Keratinocyte (primary cell): Measurements from ENCODE around the gene REXO1. TPM values are rescaled to one million over a fixed set of nuclear protein-coding genes. Genes with fewer than 3 reads are reported as not detected.

Experiments used
- DNase-seq: peaks from one replicate; pipeline ENCODE4 v3.0.0-alpha.2; 2011; ENCODE audit warnings: low read depth, missing footprints, low spot score
- FAIRE-seq: peaks from 2 replicates; lab custom pipeline; 2011; peaks lifted over from hg19 to GRCh38; lab: Jason Lieb, UNC
- H2AFZ ChIP-seq: 2 replicates; pipeline ENCODE4 v1.6.0; 2012; ENCODE audit warnings: low read length, control low read depth, inconsistent platforms; ENCODE audit not compliant: control insufficient read depth
- H3K27ac ChIP-seq: 2 replicates; pipeline ENCODE4 v1.5.1; 2011; ENCODE audit warnings: low read length; ENCODE audit not compliant: control insufficient read depth, insufficient read depth
- H3K27me3 ChIP-seq: 3 replicates; pipeline ENCODE4 v1.6.0; 2011; ENCODE audit warnings: low read length; ENCODE audit not compliant: control insufficient read depth, insufficient read depth; ENCODE audit errors: extremely low read depth
- H3K36me3 ChIP-seq, 2 experiments: 2 replicates in 1 of 2; 3 replicates in 1 of 2; pipeline ENCODE4 v1.5.1; 2011; ENCODE audit warnings: low read length in 2 of 2, mild to moderate bottlenecking in 1 of 2; ENCODE audit not compliant: control insufficient read depth in 2 of 2, insufficient read depth in 2 of 2; ENCODE audit errors: extremely low read depth in 1 of 2
- H3K4me1 ChIP-seq: 3 replicates; pipeline ENCODE4 v1.5.1; 2011; ENCODE audit warnings: low read length; ENCODE audit not compliant: control insufficient read depth, insufficient read depth; ENCODE audit errors: extremely low read depth
- H3K4me2 ChIP-seq: 3 replicates; pipeline ENCODE4 v1.6.0; 2011; ENCODE audit warnings: low read depth, low read length; ENCODE audit not compliant: control insufficient read depth, insufficient read depth; ENCODE audit errors: extremely low read depth
- H3K4me3 ChIP-seq, 3 experiments: fragments of 200-600 bp in 1 of 3; sonication (generic) in 1 of 3; 2 replicates in 2 of 3; 3 replicates in 1 of 3; pipeline ENCODE4 v1.5.1; 2011 to 2016; ENCODE audit warnings: low read length in 3 of 3, mild to moderate bottlenecking in 3 of 3, control low read depth in 2 of 3, inconsistent platforms in 1 of 3, low read depth in 1 of 3, mixed read lengths in 1 of 3, mixed run types in 1 of 3, moderate library complexity in 1 of 3; ENCODE audit not compliant: control insufficient read depth in 2 of 3, insufficient read depth in 2 of 3; ENCODE audit errors: extremely low read depth in 1 of 3
- H3K79me2 ChIP-seq: 2 replicates; pipeline ENCODE4 v1.6.0; 2012; ENCODE audit warnings: low read length; ENCODE audit not compliant: control insufficient read depth, insufficient read depth
- H3K9ac ChIP-seq: 3 replicates; pipeline ENCODE4 v1.6.0; 2011; ENCODE audit warnings: low read length; ENCODE audit not compliant: control insufficient read depth, insufficient read depth; ENCODE audit errors: extremely low read depth
- H3K9me1 ChIP-seq: 3 replicates; pipeline ENCODE4 v1.6.0; 2011; ENCODE audit warnings: low read length; ENCODE audit not compliant: control insufficient read depth, insufficient read depth; ENCODE audit errors: extremely low read depth
- H3K9me3 ChIP-seq: 2 replicates; pipeline ENCODE4 v1.5.1; 2012; ENCODE audit warnings: low read depth, low read length; ENCODE audit not compliant: control insufficient read depth
- H4K20me1 ChIP-seq: 3 replicates; pipeline ENCODE4 v1.6.0; 2011; ENCODE audit warnings: low read length; ENCODE audit not compliant: control insufficient read depth, insufficient read depth; ENCODE audit errors: extremely low read depth
- EZH2 ChIP-seq: IDR thresholded peaks from one replicate; pipeline ENCODE4 v1.6.1; 2012; ENCODE audit warnings: inconsistent platforms, mild to moderate bottlenecking, low read length, moderate library complexity
- dilution Hi-C: fragments of 300-500 bp; cut with MboI; formaldehyde crosslinking; loops from one replicate; pipeline ENCODE4 v1.7.0; 2020; ENCODE audit warnings: low sequenced_read_pairs; ENCODE audit not compliant: extremely low pct_ligation_motif_present
- polyA plus RNA-seq, 5 experiments: library from polyadenylated mRNA; depleted of rRNA in 3 of 5; stranded (reverse) in 3 of 5; stranded (forward) in 1 of 5; unstranded in 1 of 5; fragments of >200 nt; gene quantifications; 1 replicate in 1 of 5; 2 replicates in 3 of 5; 3 replicates in 1 of 5; pipeline versions ENCODE4 v1.2.1 to v1.2.3, GENCODE V29; 2011 to 2012; ENCODE audit warnings: missing spikeins in 2 of 5, low read depth in 1 of 5, low replicate concordance in 1 of 5
- TF ChIP-seq, protein P1 (sequence below), 3 experiments: IDR thresholded peaks in 1 of 3; conservative IDR thresholded peaks in 1 of 3; optimal IDR thresholded peaks in 1 of 3; 2 replicates in 2 of 3; 3 replicates in 1 of 3; pipeline versions ENCODE3 to v1.5.1; 2011; ENCODE audit warnings: low read length in 3 of 3, mild to moderate bottlenecking in 3 of 3, moderate library complexity in 2 of 3, control low read depth in 1 of 3, inconsistent platforms in 1 of 3; ENCODE audit not compliant: insufficient read depth in 2 of 3; ENCODE audit errors: extremely low read depth in 1 of 3

Gene REXO1
- polyA plus RNA-seq, 1 donor (not counting 4 experiments of a cell fraction or from before 2014, with no cell fraction given), result 6.1 TPM

DNA sequence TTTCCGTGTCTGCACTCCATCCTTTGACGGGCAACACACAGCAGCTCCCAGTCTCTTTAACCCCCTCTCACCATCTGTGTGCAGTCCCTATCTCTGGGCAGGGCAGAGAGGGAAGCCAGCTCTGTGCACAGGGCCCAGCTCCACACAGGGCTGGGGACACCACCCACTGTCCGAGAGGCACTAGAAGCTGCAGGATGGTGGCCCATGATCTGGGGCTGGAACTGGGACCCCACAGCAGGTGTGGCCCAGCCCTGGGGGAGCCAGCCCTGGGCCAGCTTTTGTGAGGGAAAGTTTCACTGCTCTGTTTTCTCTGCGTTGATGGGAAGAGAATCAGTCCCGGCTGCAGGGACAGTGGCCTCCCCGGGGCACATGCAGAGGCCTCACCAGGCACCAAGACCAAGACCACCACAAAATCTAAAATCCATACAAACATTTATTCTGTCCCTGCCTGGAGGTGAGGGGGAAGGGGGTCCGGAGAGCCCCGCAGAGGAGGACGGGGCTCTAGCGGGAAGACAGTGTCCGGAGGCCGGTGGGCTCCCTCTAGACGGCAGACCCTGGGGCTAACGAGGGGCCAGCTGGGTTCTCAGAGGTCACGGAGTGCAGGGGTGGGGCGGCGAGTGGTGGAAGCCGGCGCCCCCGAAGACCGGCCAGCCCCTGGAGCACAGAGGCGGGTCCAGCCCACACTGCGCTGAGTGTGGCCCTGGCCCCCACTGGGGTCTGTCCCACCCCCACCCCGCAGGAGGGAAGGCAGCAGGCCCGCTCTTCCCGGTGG is 33.3 kb downstream of the REXO1 start:
- FAIRE-seq, result no peak
- Histone ChIP-seq H4K20me1 (no peaks in the 10 kb centered on the region), H3K27me3 (no peaks in the 10 kb centered on the region)

DNA sequence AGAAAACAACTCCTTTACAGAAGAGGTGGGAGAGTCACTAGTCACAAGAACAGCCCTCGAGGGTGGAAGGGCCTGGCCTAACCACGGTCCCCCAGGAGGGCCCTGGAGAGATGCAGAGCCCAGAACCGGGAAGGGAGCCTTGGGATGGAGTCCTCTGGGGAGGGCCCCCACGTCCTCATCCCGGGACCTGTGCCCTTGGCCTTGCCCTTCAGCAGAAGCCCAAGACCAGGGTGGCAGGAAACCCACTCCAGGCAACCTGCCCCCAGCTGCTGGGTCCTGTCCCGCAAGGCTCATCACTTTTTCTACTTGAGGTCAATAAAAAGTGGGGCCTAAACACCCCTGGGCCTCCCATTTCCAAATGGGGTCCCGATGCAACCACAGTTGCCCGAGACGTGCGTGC is 33.9 kb downstream of the REXO1 start:
- no peak for DNase-seq
- no peak overlapping the region for H3K9ac ChIP-seq
- no peak overlapping the region for H3K4me3 ChIP-seq
- no peaks in the 10 kb centered on the region for H3K27me3 ChIP-seq
- H3K4me2 ChIP-seq, result no peak overlapping the region
- dilution Hi-C loops, result no loop called here
- no peak overlapping the region for H2AFZ ChIP-seq
- no peaks in the 10 kb centered on the region for H3K79me2 ChIP-seq
- no peak for TF ChIP-seq EZH2
- TF ChIP-seq, protein P1, sequence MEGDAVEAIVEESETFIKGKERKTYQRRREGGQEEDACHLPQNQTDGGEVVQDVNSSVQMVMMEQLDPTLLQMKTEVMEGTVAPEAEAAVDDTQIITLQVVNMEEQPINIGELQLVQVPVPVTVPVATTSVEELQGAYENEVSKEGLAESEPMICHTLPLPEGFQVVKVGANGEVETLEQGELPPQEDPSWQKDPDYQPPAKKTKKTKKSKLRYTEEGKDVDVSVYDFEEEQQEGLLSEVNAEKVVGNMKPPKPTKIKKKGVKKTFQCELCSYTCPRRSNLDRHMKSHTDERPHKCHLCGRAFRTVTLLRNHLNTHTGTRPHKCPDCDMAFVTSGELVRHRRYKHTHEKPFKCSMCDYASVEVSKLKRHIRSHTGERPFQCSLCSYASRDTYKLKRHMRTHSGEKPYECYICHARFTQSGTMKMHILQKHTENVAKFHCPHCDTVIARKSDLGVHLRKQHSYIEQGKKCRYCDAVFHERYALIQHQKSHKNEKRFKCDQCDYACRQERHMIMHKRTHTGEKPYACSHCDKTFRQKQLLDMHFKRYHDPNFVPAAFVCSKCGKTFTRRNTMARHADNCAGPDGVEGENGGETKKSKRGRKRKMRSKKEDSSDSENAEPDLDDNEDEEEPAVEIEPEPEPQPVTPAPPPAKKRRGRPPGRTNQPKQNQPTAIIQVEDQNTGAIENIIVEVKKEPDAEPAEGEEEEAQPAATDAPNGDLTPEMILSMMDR (optimal IDR thresholded peaks at IDR 0.05 in 1 of 3, IDR thresholded peaks at IDR 0.05 in 1 of 3, conservative IDR thresholded peaks at IDR 0.05 in 1 of 3; ENCODE audit: extremely low read depth in 1 of 3, insufficient read depth in 2 of 3, low read length in 3 of 3), result no peak
- no peaks in the 10 kb centered on the region for H3K9me1 ChIP-seq
- FAIRE-seq, result no peak
- no peaks in the 10 kb centered on the region for H4K20me1 ChIP-seq
- H3K27ac ChIP-seq, result no peak overlapping the region
- peaks cover 17% of the 10 kb centered on the region in 2 experiments for H3K36me3 ChIP-seq
- peaks cover 11% of the 10 kb centered on the region for H3K4me1 ChIP-seq
- H3K9me3 ChIP-seq, result no peaks in the 10 kb centered on the region

More for the DNA sequence above, 33.3 kb downstream of the REXO1 start:
- no peak for DNase-seq
- TF ChIP-seq EZH2, result no peak
- Histone ChIP-seq H3K4me3 (no peak overlapping the region), H3K9me3 (no peaks in the 10 kb centered on the region), H2AFZ (no peak overlapping the region), H3K9ac (no peak overlapping the region), H3K4me1 (peaks cover 11% of the 10 kb centered on the region), H3K27ac (no peak overlapping the region), H3K79me2 (no peaks in the 10 kb centered on the region), H3K9me1 (no peaks in the 10 kb centered on the region), H3K4me2 (no peak overlapping the region), H3K36me3 (peaks cover 17% of the 10 kb centered on the region in 2 experiments)
- dilution Hi-C loops, result no loop called here
